ENCODE measurements around the gene HES1. TPM values are rescaled to one million over a fixed set of nuclear protein-coding genes. Genes with fewer than 3 reads are reported as not detected.
A peak's percentile ranks its signal among the peaks of the same experiment; 100 is the strongest.

Gene HES1
- total RNA-seq, 2 donors from 2014 or later = 32.1 to 43.6 TPM

- no peak for DNase-seq (ENCODE audit: low spot score)
- no peaks in the 10 kb centered on the region for H3K27me3 ChIP-seq
Measured at GRCh38 chr3:194136519-194137007, 615 bp downstream of the HES1 start.

GRCh38 chr3:194137008-194137505 lies 1.1 kb downstream of the HES1 start:
- Histone ChIP-seq H3K4me1 (peaks cover 0 to 51% of the 10 kb centered on the region in 2 donors), H3K9me3 (no peaks in the 10 kb centered on the region), H3K27me3 (no peaks in the 10 kb centered on the region), H3K27ac (peak overlapping the region; percentile 92 to 98), H3K36me3 (no peaks in the 10 kb centered on the region), H3K4me3 (peak overlapping the region; percentile 59 to 75)
- DNase-seq (ENCODE audit: low spot score) = peak; percentile 68
- no peak for TF ChIP-seq CTCF (IDR thresholded peaks at IDR 0.05)

More at GRCh38 chr3:194136519-194137007, 615 bp downstream of the HES1 start:
- H3K36me3 ChIP-seq = no peaks in the 10 kb centered on the region
- H3K4me3 ChIP-seq = peak overlapping the region; percentile 59 to 75
- no peaks in the 10 kb centered on the region for H3K9me3 ChIP-seq
- peaks cover 0 to 46% of the 10 kb centered on the region in 2 donors for H3K4me1 ChIP-seq
- peak overlapping the region; percentile 92 to 98 for H3K27ac ChIP-seq
- no peak for TF ChIP-seq CTCF (IDR thresholded peaks at IDR 0.05)

- Histone ChIP-seq H3K27me3 (no peaks in the 10 kb centered on the region), H3K9me3 (no peaks in the 10 kb centered on the region), H3K27ac (peak overlapping the region; percentile 92 to 98), H3K4me1 (peaks cover 0 to 58% of the 10 kb centered on the region in 2 donors), H3K4me3 (peak overlapping the region; percentile 59 to 75), H3K36me3 (no peaks in the 10 kb centered on the region)
- DNase-seq (ENCODE audit: low spot score) = peak; percentile 82
- TF ChIP-seq CTCF (IDR thresholded peaks at IDR 0.05) = peak; percentile 30 to 62
Measured at GRCh38 chr3:194137506-194138474, 1.8 kb downstream of the HES1 start.

GRCh38 chr3:194138732-194139070 lies 2.8 kb downstream of the HES1 start:
- DNase-seq (ENCODE audit: low spot score) = no peak
- H3K9me3 ChIP-seq = no peaks in the 10 kb centered on the region
- no peak for TF ChIP-seq CTCF (IDR thresholded peaks at IDR 0.05)
- no peaks in the 10 kb centered on the region for H3K36me3 ChIP-seq
- peaks cover 0 to 62% of the 10 kb centered on the region in 2 donors for H3K4me1 ChIP-seq
- no peaks in the 10 kb centered on the region for H3K27me3 ChIP-seq
- peak overlapping the region; percentile 92 to 98 for H3K27ac ChIP-seq
- H3K4me3 ChIP-seq = peak overlapping the region; percentile 59 to 75

GRCh38 chr3:194139071-194139813 lies 3.3 kb downstream of the HES1 start:
- Histone ChIP-seq H3K4me1 (peaks cover 0 to 60% of the 10 kb centered on the region in 2 donors), H3K9me3 (no peaks in the 10 kb centered on the region), H3K36me3 (no peaks in the 10 kb centered on the region), H3K27me3 (no peaks in the 10 kb centered on the region), H3K27ac (peak overlapping the region; percentile 92 to 98), H3K4me3 (peak overlapping the region; percentile 59 to 75)
- TF ChIP-seq CTCF (IDR thresholded peaks at IDR 0.05) = no peak
- no peak for DNase-seq (ENCODE audit: low spot score)
